Stimulated activated CD4-positive, alpha-beta T cell treated with anti-CD3 and anti-CD28 coated beads, Interleukin-15, amount 100 ng/mL, for 48 hours (primary cell): ENCODE measurements around the gene THRAP3.

Source experiments
- DNase-seq, 2 donors: peaks; one replicate each; pipeline ENCODE4 v3.0.0-alpha.2; 2020; ENCODE audit warnings: low read depth in 2 of 2

Gene THRAP3

DNA sequence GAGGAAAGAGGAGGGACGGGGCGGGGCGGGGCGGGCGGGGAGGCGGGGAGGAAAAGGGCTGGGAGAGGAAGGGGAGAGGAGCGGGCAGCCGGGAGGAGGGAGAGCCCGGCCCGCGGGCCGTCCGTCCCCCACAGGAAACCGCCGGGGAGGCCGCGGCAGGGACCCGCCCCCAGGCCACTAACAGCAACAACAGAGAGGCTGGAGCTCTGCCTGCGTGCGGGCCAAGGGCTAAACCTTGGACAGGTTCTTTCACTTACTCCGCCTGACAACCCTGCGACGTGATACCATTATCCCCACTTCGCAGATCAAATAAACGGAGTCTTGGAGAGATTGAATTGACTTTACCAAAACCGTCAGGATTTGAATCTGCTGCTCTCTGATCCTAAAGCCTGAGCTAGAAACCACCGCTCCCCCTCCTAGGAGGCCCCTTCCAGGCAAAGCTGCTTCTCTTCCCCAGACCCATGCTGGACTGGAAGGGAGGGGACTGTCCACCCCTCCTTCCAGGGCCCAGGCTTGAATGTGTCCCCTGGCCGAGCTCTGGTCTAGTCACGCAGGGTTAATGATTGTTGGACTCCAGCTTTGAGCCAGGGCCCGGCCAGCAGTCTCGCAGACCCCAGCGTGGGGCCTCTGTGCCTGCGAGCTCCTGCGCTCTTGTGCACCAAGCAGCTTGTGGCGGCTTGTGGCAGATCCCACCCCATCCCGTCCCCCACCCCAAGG, 99.6 kb downstream of the THRAP3 start, which contains the start of gene EVA1B:
TSS of gene EVA1B (minus strand) at position 10 of the 717 bp plus-strand sequence. CDS start 608 bp downstream, outside the sequence.
- DNase-seq: peak in 1 of 2 donors; percentile 49

DNA sequence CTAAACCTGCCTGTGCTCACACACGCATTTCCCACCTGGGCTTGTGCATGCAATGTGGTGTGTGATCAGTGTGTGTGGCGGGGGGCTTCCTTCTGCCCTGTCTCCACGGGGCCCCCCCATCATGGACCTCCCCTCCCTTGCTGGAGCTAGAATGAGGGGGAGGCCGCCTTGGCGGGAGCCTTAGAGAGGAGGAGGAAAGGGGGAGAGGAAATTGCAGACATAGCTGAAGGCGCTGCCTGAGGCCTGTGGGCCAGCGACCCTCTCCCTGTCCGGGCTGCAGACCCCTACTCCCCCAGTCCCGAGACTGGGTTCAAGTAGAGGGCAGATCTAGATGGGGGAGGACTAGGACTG, 100.1 kb downstream of the THRAP3 start:
- DNase-seq: no peak

DNA sequence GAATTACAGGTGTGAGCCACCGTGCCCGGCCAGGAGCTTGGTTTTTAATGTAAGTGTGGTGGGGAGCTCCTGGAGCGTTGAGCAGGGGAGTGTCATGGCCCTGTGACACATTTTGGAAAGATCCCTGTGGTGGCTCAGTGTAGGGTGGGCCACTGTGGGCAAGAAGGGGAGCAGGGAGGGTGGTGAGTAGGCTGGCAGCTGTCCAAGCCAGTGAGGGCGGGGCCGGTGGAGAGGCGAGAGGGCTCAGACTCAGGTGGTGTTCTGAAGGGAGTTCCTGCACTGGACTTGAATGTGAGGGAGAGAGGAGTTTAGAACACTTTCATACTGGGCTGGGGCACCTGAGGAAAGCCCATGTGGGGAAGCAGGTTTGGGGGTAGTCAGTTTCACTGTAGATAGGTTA, 102.3 kb downstream of the THRAP3 start:
- no peak for DNase-seq

DNA sequence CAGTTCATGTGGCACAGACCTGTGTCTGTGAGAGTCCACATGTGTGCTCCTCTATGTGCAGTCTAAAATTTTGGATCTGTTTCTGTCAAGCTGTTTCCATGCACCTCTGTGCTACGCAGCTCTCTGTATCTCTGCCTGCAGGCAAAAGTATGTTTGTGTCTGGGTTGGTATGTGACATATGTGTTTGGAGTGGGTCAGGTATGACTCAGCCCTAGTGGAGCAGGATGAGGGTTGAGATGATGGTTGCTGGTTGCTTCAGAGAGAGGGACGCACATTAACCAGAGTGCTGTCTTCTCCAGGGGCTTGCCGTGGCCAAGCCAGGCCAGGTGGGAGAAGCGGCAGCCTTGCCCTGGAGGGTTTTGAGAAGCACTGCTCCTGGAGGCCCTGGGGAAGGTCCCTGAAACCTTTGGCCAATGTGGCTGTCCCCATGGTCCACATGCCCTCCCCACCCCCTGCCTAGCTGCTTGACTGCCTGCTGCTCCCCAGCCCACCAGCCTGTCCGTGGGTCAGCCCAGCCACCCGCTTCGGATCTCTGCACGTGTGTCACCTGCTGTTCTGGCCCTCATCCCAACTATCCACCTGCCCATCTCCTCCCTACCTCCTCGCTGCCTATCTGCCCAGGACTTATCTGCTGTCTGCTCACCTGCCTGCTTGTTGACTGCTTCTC, 103.3 kb downstream of the THRAP3 start:
- no peak for DNase-seq

DNA sequence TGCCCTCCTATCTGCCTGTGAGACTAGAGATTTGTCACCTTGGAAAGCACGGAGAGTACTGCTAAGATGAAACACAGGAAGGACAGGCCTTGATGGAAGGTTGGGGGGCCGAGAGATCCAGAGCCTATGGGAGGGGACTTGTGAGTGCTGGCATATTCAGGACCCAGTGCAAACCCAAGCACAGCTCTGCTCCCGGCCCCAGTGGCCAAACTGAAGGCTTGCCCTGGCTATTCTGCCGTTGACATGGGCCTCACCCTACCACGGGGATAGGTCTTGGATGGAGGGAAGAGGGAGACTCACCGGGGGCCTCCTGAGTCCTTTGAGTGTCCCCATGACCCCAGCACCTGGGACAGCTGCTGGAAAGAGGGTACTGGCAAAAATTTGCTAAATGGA, 103.8 kb downstream of the THRAP3 start:
- no peak for DNase-seq

DNA sequence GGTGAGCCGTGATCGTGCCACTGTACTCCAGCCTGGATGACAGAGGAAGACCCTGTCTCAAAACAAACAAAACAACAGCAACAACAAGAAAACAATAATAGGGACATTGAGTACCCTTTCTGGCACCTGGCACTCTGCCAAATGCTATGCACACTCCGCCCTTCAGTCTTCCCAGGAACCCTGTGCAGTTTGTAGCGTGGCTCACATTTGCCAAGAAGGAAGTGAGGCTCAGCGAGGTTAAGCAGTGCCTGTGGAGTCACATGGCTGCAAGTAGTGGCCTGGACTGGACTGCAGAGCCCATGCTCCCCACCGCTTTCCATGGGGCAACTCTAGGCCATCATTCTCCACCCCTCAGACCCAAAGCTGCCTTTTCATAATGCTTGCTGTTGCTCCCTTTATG, 104.5 kb downstream of the THRAP3 start:
- DNase-seq: no peak

DNA sequence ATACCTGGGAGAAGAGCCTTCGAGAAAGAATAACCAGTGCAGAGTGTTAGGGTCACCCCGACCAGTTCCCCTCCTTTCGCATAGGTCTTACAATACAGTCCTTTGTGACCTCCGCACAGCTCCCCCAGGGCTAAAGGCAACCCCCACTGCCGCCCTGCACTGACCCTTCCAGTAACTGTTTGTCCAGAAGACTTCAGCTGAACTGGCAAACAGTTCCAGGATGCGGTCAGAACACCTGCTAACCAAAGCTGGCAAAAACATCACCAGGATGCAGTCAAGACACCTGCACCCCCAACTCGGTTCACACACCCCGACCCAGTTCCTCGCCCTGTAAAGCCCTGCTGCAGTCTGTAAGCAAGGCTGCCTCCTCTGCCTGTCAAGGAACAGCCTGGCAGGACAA, 105.6 kb downstream of the THRAP3 start:
- no peak for DNase-seq

DNA sequence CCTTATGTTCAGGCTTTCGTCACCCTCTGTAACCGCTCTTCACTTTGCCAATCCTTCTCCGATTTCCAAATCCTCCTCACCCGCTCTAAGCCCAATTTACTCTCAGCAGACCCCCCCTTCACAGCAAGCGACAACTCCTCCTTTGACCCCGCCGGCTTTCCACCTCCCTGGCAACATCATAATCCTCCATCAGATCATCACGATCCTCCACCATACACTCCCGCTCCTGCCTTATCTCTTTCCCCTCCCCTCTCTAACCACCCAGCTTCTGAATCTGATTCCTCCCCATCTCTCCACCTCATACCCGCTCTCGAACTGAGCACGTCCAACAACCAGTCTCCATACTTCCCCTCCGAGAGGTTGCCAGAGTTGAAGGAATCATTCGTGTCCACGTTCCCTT, 106.7 kb downstream of the THRAP3 start:
- DNase-seq: no peak

DNA sequence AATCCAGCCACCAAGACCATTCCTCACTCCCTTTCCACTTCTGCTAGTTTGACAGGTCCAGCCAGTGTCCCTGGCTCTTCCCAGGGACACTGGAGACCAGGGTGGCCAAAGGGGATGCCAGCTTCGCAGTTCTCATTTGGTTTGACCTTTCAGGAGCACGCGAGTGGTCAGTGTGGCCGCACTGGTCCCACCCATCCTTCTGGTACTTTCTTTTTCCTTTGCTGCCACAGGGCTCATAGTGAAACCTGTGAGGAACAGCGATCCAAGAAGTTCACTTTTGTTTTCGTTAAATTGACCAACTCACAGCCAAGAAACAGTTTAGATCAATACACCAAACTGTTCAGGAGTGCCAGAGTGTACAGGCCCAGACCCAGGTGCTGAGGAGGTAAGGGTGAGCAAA, 113.6 kb downstream of the THRAP3 start:
- no peak for DNase-seq

DNA sequence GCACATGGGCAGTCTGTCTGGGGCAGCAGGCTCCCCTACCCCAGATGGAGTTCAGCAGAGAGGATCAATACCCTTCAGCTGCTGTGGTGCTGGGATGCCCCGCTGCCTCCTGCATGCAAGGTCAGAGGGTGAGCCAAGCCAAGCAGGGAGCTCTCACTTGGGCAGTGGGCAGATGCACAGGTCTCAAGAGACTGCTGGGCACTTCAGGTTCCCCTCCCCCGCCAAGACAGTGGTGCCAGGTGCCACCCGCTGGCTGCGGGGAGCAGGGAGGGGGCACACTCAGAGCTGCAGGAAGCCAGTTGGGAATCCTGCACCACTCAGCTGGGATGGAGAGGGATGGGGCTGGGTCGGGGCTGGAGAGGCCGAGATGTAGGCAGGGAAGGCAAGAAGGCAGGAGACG, 115.0 kb downstream of the THRAP3 start:
- no peak for DNase-seq

DNA sequence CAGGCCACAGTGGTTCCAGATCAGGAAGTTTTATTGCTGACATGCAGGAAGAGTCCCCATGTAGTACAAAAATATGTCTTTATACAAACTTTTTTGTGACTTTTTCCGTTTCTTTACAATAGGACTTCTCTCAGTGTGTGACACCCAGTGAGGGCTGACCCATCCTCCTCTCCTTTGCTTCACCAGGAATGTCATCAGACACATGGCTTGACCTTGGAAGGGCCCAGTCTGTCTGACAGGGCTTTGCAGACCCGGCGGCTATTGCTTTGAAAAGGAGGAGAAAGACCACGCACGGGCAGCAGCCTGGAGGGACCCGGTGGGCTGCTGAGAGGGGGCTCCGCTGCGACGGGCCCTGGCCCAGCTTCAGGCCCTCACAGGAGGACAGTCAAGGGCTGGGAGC, 115.4 kb downstream of the THRAP3 start:
- no peak for DNase-seq

DNA sequence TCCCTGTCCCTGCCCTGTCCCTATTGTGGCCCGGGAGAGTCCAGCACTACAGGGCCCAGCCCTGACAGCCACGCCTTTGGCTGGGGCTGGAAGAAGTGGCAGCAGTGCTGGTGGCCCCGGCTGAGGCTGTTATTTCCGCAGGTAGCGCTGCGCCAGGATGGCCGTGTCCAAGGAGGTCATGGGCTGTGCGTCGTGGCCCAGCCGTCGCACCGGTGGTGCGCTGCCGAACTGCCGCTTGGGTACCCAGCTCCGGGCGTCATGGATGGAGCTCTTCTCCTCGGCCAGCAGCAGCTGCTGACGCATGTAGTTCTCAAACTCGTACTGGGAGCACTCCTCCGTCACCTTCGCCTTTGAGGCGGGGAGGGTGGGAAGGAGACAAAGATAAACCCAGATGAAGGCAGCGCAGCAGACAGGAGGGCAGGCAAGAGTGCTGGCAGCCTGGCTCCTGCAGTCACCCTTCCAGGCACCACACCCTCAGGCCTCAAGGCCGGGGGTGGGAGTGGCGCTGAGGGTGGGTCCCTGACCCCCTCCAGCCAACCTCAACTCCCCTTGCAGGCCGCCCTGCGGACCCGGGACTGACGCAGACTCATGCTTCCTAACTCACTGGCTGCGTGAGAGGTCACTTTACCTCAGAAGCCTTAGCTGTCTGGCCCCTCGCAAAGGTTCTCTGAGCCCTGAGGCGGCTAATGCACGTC, 117.5 kb downstream of the THRAP3 start:
- DNase-seq: no peak

DNA sequence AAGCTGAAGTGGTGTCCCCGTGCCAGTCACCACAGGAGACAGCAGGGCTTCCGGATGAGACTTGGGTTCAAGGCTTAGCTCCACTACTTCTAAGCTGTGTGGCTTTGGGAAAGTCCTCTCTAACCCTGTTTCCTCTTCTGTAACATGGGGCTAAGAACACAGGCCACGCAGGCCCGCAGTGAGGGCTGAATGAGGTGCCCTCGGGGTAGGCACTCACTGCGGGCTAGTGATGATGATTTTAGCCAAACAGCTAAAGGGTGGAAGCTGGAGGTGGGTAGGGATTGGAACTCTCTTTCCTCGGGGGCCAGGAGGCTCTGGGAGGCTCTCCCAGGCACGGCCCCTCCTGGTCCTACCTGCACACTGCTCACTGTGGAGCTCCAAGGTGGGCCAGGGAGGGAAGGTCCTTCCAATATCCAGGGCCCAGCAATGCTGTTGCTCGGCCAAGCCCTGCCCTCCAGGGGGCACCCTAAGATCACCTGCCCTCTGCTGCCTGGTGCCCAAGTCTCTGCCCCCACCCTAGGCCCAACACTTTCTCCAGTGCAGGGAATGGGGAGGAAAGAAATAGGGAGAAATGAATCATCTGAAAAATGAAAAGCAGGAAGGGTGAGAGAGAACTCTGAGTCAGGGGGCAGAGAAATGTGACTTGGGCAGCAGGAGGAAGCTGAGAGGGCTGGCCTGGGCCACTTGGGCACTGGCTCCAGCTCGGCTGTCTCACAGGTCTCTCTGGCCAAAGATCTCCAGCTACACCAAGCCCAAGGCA, 118.4 kb downstream of the THRAP3 start:
- no peak for DNase-seq

DNA sequence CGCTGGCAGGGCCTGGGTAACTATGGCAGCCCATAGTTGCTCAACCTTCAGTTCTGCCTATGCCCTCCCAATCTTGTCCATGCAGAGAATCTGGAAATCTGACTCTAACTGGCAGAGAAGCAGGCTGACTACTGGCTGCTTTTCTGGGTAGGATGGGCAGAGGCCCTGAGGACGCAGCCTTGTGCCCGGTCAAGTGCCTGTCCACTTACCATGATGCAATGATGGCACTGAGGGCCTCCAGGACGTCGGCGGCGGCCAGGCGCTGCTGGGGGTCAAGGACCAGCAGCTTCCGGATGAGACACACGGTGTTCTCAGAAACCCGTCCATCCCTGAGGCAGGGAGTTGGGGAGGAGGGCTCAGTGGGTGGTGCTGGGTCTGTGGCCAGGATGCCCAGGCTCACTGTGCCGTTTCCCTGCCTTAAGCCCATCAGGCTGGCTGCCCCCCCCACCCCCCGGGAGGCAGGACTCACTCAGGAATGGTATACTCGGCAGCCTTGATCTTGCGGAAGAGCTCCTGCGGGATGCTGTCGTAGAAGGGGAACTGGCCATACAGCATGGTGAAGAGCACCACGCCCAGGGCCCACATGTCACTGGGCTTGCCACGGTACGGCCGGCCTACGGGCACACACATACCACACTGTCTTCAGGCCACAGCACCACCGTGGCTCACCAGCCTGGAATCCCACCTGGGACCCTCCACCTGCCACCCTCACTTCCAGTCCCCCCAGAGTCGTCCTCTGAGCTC, 119.6 kb downstream of the THRAP3 start:
- DNase-seq: no peak

DNA sequence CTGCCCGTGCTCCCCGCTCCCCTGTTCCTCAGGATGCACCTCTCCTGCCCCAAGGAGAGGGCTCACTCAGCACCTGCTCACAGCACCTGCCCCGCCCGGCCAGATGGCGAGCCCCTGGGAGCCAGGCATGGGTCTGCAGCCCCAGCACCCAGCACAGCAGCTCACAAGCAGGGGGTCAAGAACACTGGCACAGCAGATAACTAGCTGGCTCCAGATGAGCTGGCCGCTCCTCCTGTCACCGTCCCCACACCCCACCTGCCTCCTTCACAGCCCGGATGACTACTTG, 120.1 kb downstream of the THRAP3 start:
- DNase-seq: no peak

DNA sequence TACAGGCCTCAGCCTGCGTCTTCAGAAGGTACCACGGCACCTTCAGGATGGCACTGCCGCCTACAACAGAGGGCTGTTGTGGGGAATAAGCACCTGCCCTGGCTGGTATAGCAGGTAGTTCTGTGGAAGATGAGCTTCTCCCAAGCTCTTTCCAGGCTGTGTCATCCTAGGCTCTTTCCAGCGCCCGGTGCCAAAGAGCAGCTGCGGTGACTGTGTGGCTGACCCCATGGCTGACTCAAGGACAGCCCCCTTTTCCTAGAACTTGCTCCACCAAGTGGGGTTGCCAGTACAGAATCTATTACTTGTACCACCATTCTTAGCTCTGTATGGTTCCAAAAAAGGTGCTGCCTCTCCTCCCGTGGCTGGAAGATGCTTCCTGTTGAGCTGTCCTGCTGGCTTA, 121.1 kb downstream of the THRAP3 start:
- no peak for DNase-seq

DNA sequence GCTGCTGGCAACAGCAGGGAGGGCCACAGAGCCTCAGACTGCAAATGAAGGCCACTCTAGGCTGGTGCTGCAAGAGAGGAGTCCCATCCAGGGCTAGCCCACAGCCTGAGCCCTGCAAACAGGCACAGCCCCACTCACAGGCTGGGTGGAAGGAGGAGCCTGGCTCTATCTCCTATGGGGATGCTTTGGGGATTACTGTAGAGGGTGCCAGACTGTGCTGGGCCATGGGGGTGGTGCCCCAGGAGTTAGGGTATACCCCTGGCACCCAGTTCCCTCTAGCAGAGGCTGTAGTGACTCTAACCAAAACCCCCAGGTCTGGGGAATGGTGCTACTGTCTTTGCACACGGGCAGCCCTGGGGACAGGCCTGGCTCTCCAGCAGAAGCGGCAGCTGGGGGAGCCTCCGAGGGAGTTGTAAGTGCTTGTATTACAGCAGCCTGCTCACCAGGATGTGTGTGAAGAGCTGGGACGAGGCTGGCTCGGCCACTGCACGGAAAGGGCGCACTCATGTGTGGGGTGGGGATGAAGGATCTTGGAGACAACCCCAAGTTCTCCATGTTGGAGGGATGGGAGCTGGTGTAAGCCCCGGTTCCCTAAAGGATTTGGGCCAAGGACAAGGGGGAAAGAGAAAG, 122.6 kb downstream of the THRAP3 start:
- no peak for DNase-seq

DNA sequence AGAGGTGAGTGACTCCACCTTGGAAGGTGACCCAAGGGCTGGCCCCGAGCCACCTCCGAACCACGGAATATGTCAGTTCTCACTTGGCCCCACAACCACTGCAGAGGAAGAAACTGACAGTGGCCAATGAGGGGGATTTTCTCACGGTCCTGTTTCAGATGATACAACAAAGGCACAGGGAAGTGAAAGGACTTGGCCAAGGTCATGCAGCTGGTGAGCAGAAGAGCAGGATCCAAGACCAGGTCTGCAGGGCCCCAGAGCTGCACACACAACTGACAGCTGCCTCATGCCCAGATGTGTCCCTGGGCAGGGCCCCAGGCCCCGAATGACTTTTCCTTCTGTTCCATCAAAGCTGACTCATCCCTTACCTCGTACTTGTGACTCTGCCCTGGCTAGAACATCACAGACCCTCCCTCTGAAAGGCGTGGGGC, 125.0 kb downstream of the THRAP3 start:
- DNase-seq: no peak

DNA sequence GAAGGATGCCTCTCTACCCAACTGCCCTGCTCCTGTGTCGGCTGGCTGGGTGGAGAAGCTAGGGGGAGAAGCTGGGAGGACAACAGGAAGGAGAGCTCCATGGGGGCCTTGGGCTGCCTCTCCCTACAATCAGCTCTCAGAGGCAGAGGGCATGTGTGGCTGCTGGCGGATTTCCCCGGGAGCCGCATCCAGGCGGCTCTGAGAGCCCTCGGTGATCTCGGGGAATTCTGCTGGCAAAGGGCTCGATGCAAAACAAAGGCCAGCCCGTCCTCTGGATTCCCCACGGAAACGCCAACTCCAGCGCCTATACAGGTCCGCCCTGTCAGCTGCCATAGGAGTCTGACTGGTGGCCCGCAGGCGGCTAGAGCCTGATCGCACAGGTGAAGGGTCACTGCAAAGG, 125.6 kb downstream of the THRAP3 start:
- no peak for DNase-seq

DNA sequence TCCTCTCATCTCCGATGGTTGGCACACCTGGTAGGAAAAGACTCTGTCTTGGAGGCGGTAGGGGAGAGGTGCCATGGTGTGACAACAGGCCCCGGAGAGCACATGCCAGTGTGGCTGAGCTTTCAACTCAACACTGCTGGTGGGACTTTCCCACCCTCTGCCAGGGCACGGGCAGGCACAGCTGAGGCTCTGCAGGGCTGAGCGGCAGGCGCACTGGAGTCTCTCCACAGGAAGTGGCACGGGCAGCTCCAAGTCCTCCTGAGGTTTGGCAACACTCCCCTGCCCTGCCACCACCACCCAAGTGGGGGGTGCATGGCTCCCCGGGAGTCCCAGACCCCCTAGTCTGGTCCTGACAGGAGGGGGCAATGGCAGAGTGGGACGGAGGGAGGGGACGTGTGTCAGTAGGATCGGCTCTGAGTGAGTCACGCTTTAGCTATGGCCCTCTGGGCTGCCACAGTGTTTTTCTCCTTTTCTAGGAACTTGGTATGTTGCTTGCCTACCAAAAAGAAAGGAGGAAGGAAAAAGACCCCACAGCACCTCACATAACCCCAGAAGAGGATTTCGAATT, 126.5 kb downstream of the THRAP3 start:
- no peak for DNase-seq
